ENCODE results near the gene RENBP. TPM values are rescaled to one million over a fixed set of nuclear protein-coding genes. Genes with fewer than 3 reads are reported as not detected.

The RENBP gene
- total RNA-seq, 2 experiments from 2014 or later = 2.8 to 6.2 TPM

GRCh38 chrX:153941336-153942252 lies 2.8 kb downstream of the RENBP start:
- H3K9me2 ChIP-seq (ENCODE audit: insufficient read depth, low read length) = no peaks in the 10 kb centered on the region
- H3K4me1 ChIP-seq (ENCODE audit: insufficient read depth, low read length, poor library complexity, severe bottlenecking) = peaks cover 13% of the 10 kb centered on the region
- TF ChIP-seq CTCF (conservative IDR thresholded peaks at IDR 0.05; ENCODE audit: low read length) = no peak
- no peak for TF ChIP-seq EZH2phosphoT487 (IDR thresholded peaks at IDR 0.05; ENCODE audit: borderline replicate concordance, low read depth, low read length)
- H3K9me3 ChIP-seq (ENCODE audit: low read length) = no peaks in the 10 kb centered on the region
- no peak for DNase-seq (ENCODE audit: low spot score)
- no peaks in the 10 kb centered on the region for H3K79me2 ChIP-seq (ENCODE audit: insufficient read depth, low read depth, low read length)
- BruUV-seq (replicated peaks) = no TSS peak
- H4K20me1 ChIP-seq (ENCODE audit: insufficient read depth, low read length) = no peaks in the 10 kb centered on the region
- POLR2A ChIA-PET = interaction anchor here (0.7 kb wide), 2 partner anchors 51 to 1296 kb away, joined by 3 read pairs; no protein-coding TSS in a partner anchor
- peaks cover 7% of the 10 kb centered on the region; the same call in 1 of the 2 replicates for H3K36me3 ChIP-seq (ENCODE audit: insufficient read depth, low read length)
- no peak overlapping the region for H3K4me3 ChIP-seq (ENCODE audit: low read depth, low read length, poor library complexity, severe bottlenecking)
- H3K4me2 ChIP-seq (ENCODE audit: low read length) = no peak overlapping the region
- intact Hi-C loops (cut with micrococcal nuclease; ENCODE audit: unreplicated experiment) = no loop called here
- CTCF ChIA-PET (ENCODE audit: unreplicated experiment) = no interaction called here
- H2AFZ ChIP-seq (ENCODE audit: low read length) = no peak overlapping the region
- no peak overlapping the region for H3K27ac ChIP-seq (ENCODE audit: low read depth, low read length, poor library complexity, severe bottlenecking)

GRCh38 chrX:153939573-153939972 lies 4.9 kb downstream of the RENBP start:
- peaks cover 16% of the 10 kb centered on the region for H3K4me1 ChIP-seq (ENCODE audit: insufficient read depth, low read length, poor library complexity, severe bottlenecking)
- no peaks in the 10 kb centered on the region for H3K9me3 ChIP-seq (ENCODE audit: low read length)
- H2AFZ ChIP-seq (ENCODE audit: low read length) = no peak overlapping the region
- DNase-seq (ENCODE audit: low spot score) = no peak
- no TSS peak for BruUV-seq (replicated peaks)
- H3K4me2 ChIP-seq (ENCODE audit: low read length) = no peak overlapping the region
- no peaks in the 10 kb centered on the region for H3K79me2 ChIP-seq (ENCODE audit: insufficient read depth, low read depth, low read length)
- POLR2A ChIA-PET = interaction anchor here (2.6 kb wide), 1 partner anchor 11 kb away, joined by 8 read pairs; no protein-coding TSS in a partner anchor
- no peaks in the 10 kb centered on the region for H3K36me3 ChIP-seq (ENCODE audit: insufficient read depth, low read length)
- TF ChIP-seq CTCF (conservative IDR thresholded peaks at IDR 0.05; ENCODE audit: low read length) = no peak
- no peak for TF ChIP-seq EZH2phosphoT487 (IDR thresholded peaks at IDR 0.05; ENCODE audit: borderline replicate concordance, low read depth, low read length)
- no peaks in the 10 kb centered on the region for H3K9me2 ChIP-seq (ENCODE audit: insufficient read depth, low read length)
- H3K27ac ChIP-seq (ENCODE audit: low read depth, low read length, poor library complexity, severe bottlenecking) = no peak overlapping the region
- H4K20me1 ChIP-seq (ENCODE audit: insufficient read depth, low read length) = no peaks in the 10 kb centered on the region
- no peak overlapping the region for H3K4me3 ChIP-seq (ENCODE audit: low read depth, low read length, poor library complexity, severe bottlenecking)
- CTCF ChIA-PET (ENCODE audit: unreplicated experiment) = no interaction called here
- intact Hi-C loops (cut with micrococcal nuclease; ENCODE audit: unreplicated experiment) = no loop called here
